GM13976 (cell line): ENCODE results near the gene NHLRC2.

ENCODE experiments used
- DNase-seq: peaks from one replicate; pipeline ENCODE4 v3.0.0; 2012; ENCODE audit warnings: low spot score
- in situ Hi-C: fragments of 300-500 bp; cut with MboI; formaldehyde crosslinking; loops from one replicate; pipeline ENCODE4 v1.12.0; 2022; ENCODE audit warnings: low sequenced_read_pairs, mixed read lengths, inconsistent platforms; ENCODE audit not compliant: unreplicated experiment
- TF ChIP-seq, protein P1 (sequence below): IDR thresholded peaks from 2 replicates; pipeline ENCODE4 v1.5.1; 2012; ENCODE audit warnings: borderline replicate concordance, mild to moderate bottlenecking; ENCODE audit not compliant: insufficient read depth; ENCODE audit errors: extremely low read depth, missing control alignments, control extremely low read depth

NHLRC2 gene

DNA sequence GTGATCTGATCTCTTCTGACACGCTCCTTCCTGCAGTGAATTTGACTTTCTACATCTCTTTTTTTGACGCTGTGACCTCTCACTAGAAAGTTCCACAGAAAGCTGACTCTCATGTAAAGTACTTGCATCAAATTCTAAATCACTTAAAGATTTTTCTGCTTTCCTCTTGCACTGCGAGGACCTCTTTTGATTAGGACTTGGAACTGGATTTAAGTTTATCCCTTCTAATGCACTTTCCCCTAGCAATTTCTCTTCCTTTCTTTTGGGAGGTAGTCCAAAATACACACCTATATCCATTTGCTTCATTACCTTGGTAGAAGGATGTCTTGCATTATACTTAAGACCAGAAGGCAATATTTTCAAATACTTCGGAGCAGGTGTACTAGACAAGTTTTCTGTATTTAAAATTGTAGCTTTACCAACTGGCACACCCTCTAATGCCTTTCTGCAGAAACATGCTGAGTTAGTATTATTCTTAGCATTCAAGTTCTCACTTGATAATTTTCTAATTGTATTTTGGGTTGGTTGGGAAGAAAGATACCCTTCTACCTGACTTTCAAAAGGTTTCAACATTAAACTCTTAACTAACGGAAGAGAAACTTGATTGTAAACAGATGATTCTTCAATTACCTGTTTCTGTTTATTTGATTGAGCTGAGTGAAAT is 5.2 kb upstream of the NHLRC2 start:
- in situ Hi-C loops: no loop called here
- TF ChIP-seq, protein P1, sequence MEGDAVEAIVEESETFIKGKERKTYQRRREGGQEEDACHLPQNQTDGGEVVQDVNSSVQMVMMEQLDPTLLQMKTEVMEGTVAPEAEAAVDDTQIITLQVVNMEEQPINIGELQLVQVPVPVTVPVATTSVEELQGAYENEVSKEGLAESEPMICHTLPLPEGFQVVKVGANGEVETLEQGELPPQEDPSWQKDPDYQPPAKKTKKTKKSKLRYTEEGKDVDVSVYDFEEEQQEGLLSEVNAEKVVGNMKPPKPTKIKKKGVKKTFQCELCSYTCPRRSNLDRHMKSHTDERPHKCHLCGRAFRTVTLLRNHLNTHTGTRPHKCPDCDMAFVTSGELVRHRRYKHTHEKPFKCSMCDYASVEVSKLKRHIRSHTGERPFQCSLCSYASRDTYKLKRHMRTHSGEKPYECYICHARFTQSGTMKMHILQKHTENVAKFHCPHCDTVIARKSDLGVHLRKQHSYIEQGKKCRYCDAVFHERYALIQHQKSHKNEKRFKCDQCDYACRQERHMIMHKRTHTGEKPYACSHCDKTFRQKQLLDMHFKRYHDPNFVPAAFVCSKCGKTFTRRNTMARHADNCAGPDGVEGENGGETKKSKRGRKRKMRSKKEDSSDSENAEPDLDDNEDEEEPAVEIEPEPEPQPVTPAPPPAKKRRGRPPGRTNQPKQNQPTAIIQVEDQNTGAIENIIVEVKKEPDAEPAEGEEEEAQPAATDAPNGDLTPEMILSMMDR: no peak
- no peak for DNase-seq

DNA sequence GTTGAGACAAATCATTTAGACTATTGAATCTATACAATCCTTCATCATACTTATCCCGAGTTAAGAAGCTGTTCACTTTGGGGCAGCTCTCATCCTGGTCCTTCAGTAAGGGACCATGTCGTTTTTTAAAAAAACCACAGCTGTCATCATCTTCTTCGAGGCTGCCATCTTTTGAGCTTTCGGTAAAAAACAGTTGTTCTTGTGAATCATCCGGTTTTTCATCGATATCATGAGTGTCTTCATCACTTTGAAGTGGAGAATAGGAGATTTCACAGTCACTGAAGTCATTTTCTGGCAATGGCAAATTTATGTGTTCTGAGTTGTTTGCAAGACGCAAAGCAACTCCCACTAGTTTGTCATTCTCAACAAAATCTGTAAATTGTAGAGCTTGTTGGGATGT is 4.5 kb upstream of the NHLRC2 start:
- DNase-seq: no peak
- TF ChIP-seq, protein P1: no peak
- in situ Hi-C loops: no loop called here

DNA sequence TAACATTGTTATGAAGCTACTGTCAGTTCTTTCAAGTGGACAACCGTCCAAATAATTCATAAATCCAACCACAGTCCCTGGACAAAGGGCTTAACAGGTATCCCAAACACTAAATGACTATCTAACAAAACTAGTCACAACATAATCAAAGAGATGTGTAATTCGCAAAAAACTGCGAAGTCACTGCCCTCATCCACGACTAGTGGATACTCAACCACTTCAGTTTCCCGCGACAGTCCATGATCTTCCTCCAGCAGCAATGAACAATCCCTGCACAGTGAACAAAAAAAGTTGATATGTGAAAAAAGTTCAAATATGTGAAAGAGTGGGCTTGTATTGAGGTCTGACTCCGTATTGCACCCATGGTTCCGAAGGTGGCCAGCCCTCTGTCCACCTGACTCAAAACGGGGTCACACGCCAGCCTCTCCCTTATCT is 866 bp upstream of the NHLRC2 start:
- TF ChIP-seq, protein P1: no peak
- in situ Hi-C loops: no loop called here
- DNase-seq: no peak

DNA sequence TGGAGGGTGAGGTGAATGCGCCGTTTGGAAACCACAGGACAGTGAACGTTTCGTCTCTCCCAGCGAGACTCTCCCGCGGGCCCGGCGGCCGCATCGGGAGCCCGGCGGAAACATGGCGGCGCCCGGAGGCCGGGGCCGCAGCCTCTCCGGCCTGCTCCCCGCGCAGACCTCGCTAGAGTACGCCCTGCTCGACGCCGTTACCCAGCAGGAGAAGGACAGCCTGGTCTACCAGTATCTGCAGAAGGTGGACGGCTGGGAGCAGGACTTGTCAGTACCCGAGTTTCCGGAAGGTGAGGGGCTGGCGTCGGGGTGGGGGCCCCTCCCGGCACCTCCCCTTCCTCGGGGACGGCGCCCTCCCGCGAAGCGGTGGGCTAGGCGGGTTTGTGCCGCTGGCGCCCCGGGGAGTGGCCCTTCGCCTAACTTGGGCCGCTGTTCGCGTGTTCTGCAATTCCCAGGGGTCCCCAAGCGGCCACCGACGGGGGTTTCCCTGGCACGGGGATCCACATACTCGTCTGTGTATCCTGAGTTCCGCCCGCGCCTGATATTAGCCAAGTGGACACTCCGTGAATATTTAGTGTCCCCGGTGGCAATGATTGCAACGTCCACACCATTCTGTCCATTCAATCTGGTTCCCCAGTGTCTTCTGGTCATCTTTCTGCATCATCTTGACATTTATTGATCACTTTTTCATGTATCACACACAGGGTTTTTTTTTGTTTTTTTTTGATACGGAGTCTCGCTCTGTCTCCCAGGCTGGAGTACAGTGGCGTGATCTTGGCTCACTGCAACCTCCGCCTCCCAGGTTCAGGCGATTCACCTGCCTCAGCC is 514 bp downstream of the NHLRC2 start:
- in situ Hi-C loops: no loop called here
- TF ChIP-seq, protein P1: no peak
- DNase-seq: peak; percentile 72

DNA sequence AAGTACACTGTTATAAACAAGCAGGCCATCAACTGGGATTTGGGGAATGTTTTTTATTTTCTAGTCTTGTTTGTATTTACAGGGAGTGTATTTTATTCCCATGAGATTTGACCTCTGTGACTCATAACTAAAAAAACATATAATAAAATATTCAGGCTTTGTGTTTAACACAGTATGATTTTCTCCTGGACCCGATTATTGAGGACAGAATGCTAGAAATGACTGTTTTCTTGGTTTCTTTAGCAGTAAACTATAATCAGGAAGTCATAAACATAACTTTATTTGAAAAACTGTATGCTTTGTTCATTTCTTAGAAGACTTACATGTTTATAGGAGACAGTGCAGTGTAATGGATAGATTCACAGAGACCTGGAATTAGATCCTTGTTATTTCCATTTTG is 2.1 kb downstream of the NHLRC2 start:
- no peak for DNase-seq
- TF ChIP-seq, protein P1: no peak
- in situ Hi-C loops: no loop called here

DNA sequence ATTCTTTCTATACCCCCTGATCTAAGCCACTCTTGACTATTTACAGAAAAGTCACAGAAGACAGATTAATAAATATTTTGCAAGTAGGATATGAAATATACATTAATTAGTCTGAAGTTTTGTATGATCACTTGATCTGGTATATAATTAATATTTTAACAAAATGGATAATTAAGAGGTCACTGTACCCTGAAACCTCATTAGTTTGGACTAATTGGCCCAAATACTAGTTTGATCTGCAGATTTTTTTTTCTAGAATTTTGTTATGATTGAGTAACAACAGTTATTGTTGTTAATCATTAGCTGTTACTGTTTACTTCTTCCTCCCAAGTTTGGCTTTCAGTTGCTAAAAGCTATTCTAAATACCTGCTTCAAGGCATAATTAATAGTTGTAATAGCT is 2.7 kb downstream of the NHLRC2 start:
- no peak for DNase-seq
- in situ Hi-C loops: no loop called here
- TF ChIP-seq, protein P1: no peak
